Ramos (cell line): ENCODE results near the gene SH3RF1.

ENCODE experiments used
- in situ Hi-C: fragments of 300-500 bp; cut with MboI; formaldehyde crosslinking; loops from one replicate; pipeline ENCODE4 v1.14.3; 2022; ENCODE audit warnings: low sequenced_read_pairs; ENCODE audit not compliant: unreplicated experiment

The SH3RF1 gene

GRCh38 chr4:169253113-169253671, 17.6 kb downstream of the SH3RF1 start:
- in situ Hi-C loops: no loop called here

GRCh38 chr4:169252339-169253112, 18.2 kb downstream of the SH3RF1 start:
- in situ Hi-C loops: no loop called here

- in situ Hi-C loops: no loop called here
Measured at GRCh38 chr4:169251291-169252235, 19.2 kb downstream of the SH3RF1 start.

- in situ Hi-C loops: no loop called here
Measured at GRCh38 chr4:169250796-169251195, 20.0 kb downstream of the SH3RF1 start.

GRCh38 chr4:169249999-169250398, 20.8 kb downstream of the SH3RF1 start:
- in situ Hi-C loops: no loop called here

- in situ Hi-C loops: no loop called here
Measured at GRCh38 chr4:169249214-169249973, 21.4 kb downstream of the SH3RF1 start.

- in situ Hi-C loops: no loop called here
Measured at GRCh38 chr4:169248645-169249044, 22.1 kb downstream of the SH3RF1 start.

- in situ Hi-C loops: no loop called here
Measured at GRCh38 chr4:169246957-169247396, 23.8 kb downstream of the SH3RF1 start.

GRCh38 chr4:169246279-169246678, 24.5 kb downstream of the SH3RF1 start:
- in situ Hi-C loops: no loop called here

GRCh38 chr4:169245061-169245460, 25.7 kb downstream of the SH3RF1 start:
- in situ Hi-C loops: no loop called here

GRCh38 chr4:169243825-169244609, 26.7 kb downstream of the SH3RF1 start:
- in situ Hi-C loops: no loop called here

- in situ Hi-C loops: no loop called here
Measured at GRCh38 chr4:169241464-169241863, 29.3 kb downstream of the SH3RF1 start.

- in situ Hi-C loops: no loop called here
Measured at GRCh38 chr4:169239221-169239905, 31.4 kb downstream of the SH3RF1 start.

GRCh38 chr4:169238445-169238844, 32.3 kb downstream of the SH3RF1 start:
- in situ Hi-C loops: no loop called here

- in situ Hi-C loops: no loop called here
Measured at GRCh38 chr4:169236873-169237626, 33.7 kb downstream of the SH3RF1 start.

- in situ Hi-C loops: no loop called here
Measured at GRCh38 chr4:169236078-169236477, 34.7 kb downstream of the SH3RF1 start.

- in situ Hi-C loops: no loop called here
Measured at GRCh38 chr4:169234137-169234855, 36.5 kb downstream of the SH3RF1 start.
